ENCODE results near the gene CPEB2.

CPEB2 gene

DNA sequence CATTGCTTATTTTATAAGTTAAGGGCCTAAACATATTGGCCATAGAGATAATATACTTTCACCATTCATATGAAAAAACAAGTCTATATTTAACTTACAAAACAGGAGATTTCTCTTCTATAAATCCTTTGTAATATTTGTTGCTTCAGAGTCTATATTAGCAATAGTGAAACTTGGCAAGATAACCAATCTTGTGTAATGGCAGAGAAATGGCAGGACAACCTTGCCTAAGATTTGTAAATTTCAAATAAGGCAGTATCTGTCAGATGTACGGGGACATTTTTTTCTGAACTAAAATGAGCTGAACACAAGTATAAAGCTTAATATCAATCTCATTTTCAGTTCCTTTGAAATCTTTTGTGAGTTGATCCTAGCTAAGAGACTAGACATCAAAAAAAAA lies 17.8 kb upstream of the CPEB2 start:
- in situ Hi-C loops (cut with HindIII; ENCODE audit: low sequenced_read_pairs), result no loop called here
- DNase-seq (ENCODE audit: low read depth), result no peak
- TF ChIP-seq, protein P1, sequence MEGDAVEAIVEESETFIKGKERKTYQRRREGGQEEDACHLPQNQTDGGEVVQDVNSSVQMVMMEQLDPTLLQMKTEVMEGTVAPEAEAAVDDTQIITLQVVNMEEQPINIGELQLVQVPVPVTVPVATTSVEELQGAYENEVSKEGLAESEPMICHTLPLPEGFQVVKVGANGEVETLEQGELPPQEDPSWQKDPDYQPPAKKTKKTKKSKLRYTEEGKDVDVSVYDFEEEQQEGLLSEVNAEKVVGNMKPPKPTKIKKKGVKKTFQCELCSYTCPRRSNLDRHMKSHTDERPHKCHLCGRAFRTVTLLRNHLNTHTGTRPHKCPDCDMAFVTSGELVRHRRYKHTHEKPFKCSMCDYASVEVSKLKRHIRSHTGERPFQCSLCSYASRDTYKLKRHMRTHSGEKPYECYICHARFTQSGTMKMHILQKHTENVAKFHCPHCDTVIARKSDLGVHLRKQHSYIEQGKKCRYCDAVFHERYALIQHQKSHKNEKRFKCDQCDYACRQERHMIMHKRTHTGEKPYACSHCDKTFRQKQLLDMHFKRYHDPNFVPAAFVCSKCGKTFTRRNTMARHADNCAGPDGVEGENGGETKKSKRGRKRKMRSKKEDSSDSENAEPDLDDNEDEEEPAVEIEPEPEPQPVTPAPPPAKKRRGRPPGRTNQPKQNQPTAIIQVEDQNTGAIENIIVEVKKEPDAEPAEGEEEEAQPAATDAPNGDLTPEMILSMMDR (IDR thresholded peaks at IDR 0.05; ENCODE audit: low read depth, low read length, missing control alignments), result no peak
- no peak overlapping the region for H3K4me3 ChIP-seq (ENCODE audit: low read depth, low read length)

DNA sequence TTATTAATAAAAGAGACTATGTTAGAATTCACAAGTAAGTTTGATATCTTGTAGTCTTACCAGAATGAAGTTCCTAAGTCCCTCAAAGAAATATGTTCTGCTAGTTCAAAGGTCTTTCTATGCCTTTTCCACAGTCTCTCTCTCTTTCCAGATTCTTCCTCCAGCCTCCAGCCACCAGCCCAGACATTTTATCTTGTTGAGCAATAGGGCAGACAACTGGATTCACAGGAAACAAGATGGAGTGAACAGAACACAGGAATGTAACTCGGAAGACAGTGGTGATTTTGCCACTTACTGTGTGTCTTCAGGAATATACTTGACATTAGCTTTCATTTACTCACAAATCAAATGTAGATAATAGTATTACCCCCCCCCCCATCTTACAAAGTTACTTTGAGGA lies 17.1 kb upstream of the CPEB2 start:
- TF ChIP-seq, protein P1 (IDR thresholded peaks at IDR 0.05; ENCODE audit: low read depth, low read length, missing control alignments), result no peak
- DNase-seq (ENCODE audit: low read depth), result no peak
- in situ Hi-C loops (cut with HindIII; ENCODE audit: low sequenced_read_pairs), result no loop called here
- no peak overlapping the region for H3K4me3 ChIP-seq (ENCODE audit: low read depth, low read length)

DNA sequence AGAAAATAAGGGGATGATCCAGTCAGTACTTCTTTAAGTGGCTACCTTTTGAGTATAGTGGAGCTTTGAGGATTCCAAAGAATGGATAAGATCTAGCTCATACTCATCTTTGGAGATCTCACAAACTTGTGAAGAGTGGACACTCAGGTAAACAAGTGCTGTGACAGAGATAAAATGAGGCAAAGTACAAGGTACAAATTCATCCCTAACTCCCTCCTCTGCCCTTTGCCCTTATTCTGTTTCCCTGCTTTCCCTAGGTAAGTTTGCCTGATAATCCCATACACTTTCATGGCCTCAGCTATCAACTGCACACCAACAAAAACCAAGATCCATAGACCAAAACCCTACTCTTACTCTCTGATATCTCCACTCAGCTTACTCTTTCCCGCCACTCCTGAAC lies 16.4 kb upstream of the CPEB2 start:
- DNase-seq (ENCODE audit: low read depth), result no peak
- in situ Hi-C loops (cut with HindIII; ENCODE audit: low sequenced_read_pairs), result no loop called here
- TF ChIP-seq, protein P1 (IDR thresholded peaks at IDR 0.05; ENCODE audit: low read depth, low read length, missing control alignments), result no peak
- H3K4me3 ChIP-seq (ENCODE audit: low read depth, low read length), result no peak overlapping the region

DNA sequence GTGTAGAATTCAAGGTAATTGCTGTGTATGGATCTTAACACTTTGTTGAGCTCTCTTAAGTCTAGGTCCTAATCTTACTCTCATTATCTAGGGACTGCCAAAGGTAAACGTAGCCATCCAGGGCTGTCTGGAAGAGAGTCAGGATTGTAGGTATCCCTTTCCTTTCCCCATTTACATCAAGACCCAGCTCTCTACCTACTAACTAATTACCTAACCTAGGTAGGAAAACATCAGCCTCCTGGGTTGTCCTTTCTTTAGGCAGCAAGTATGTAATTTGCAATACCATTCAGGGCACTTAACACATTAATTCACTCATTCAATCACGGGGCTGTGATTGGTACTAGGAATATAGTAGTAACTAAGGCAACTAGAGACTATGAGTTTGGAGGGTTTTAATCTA lies 15.2 kb upstream of the CPEB2 start:
- no peak for DNase-seq (ENCODE audit: low read depth)
- no peak overlapping the region for H3K4me3 ChIP-seq (ENCODE audit: low read depth, low read length)
- in situ Hi-C loops (cut with HindIII; ENCODE audit: low sequenced_read_pairs), result no loop called here
- TF ChIP-seq, protein P1 (IDR thresholded peaks at IDR 0.05; ENCODE audit: low read depth, low read length, missing control alignments), result no peak

DNA sequence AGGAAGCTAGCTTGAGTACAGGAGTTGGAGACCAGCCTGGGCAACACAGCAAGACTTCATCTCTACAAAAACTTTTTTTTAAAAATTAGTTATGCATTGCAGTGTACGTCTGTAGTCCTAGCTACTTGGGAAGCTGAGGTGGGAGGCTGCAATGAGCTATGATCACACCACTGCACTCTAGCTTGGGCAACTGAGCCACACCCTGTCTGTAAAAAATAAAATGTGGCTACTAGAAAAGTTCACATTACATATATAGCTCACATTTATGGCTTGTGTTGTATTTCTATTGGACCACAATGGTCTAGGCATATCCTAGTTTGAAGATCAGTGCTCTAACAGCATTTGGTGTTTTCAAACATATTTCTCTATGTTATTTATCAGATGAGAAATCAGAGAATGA lies 11.8 kb upstream of the CPEB2 start:
- in situ Hi-C loops (cut with HindIII; ENCODE audit: low sequenced_read_pairs), result no loop called here

DNA sequence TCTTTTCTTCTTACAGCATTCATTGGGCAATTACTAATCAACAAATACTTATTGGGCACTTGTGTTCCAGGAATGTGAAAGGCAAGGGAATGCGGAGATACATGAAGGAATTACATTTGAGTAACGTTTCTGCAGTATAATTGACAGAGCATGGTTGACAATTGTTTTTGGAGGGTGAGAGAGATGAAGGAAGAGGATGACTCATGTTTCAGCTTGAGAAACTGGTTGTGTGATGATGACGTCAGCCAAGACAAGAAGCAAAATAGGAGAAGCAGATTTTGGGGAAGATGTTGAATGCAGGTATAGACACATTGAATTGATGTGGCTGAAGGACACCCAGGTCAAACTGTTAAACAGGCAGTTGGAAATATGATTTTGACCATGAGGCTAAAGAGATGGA lies 8.0 kb upstream of the CPEB2 start:
- TF ChIP-seq, protein P1 (IDR thresholded peaks at IDR 0.05; ENCODE audit: low read depth, low read length, missing control alignments), result no peak
- in situ Hi-C loops (cut with HindIII; ENCODE audit: low sequenced_read_pairs), result no loop called here
- H3K4me3 ChIP-seq (ENCODE audit: low read depth, low read length), result no peak overlapping the region
- no peak for DNase-seq (ENCODE audit: low read depth)

More for the DNA sequence above, 11.8 kb upstream of the CPEB2 start:
- TF ChIP-seq, protein P1 (IDR thresholded peaks at IDR 0.05; ENCODE audit: low read depth, low read length, missing control alignments), result no peak
- no peak overlapping the region for H3K4me3 ChIP-seq (ENCODE audit: low read depth, low read length)
- no peak for DNase-seq (ENCODE audit: low read depth)
